ENCODE measurements around the gene UBE2M. TPM values are rescaled to one million over a fixed set of nuclear protein-coding genes. Genes with fewer than 3 reads are reported as not detected.

Gene UBE2M
- total and polyA plus RNA-seq, 2 experiments from 2014 or later = 27.6 to 64.5 TPM

GRCh38 chr19:58513694-58514563, 44.5 kb downstream of the UBE2M start (continued):
- TF ChIP-seq ZNF462 (CRISPR knock-in tag; IDR thresholded peaks at IDR 0.05) (no peak), ZNF114 (CRISPR knock-in tag; IDR thresholded peaks at IDR 0.05) (no peak), ETS1 (IDR thresholded peaks at IDR 0.05) (no peak), CTCF (conservative IDR thresholded peaks at IDR 0.05; ENCODE audit: low read depth in 2 of 2) (peak; percentile 70 to 98)

All from GM23338 (cell line).